Mesendoderm (in vitro differentiated cells): Measurements from ENCODE around the gene PLA2G4B.

ENCODE experiments used
- DNase-seq: peaks from one replicate; pipeline ENCODE4 v3.0.0; 2013
- H2AK5ac ChIP-seq: 2 replicates; pipeline ENCODE4 v1.6.1; 2013; ENCODE audit warnings: low read length, inconsistent platforms
- H2BK120ac ChIP-seq: 2 replicates; pipeline ENCODE4 v1.6.1; 2013; ENCODE audit warnings: low read depth, mild to moderate bottlenecking, low read length, moderate library complexity, mixed read lengths
- H2BK15ac ChIP-seq: replicated peaks from 2 replicates; pipeline ENCODE4 v1.6.1; 2013; ENCODE audit warnings: low read depth, mild to moderate bottlenecking, moderate library complexity
- H2BK5ac ChIP-seq: 2 replicates; pipeline ENCODE4 v1.6.1; 2013; ENCODE audit warnings: low read length, inconsistent platforms
- H3K18ac ChIP-seq: 2 replicates; pipeline ENCODE4 v1.6.1; 2013; ENCODE audit warnings: mild to moderate bottlenecking, low read length, mixed read lengths
- H3K23ac ChIP-seq: one replicate; pipeline ENCODE4 v1.6.1; 2013; ENCODE audit warnings: low read length
- H3K27ac ChIP-seq: 2 replicates; pipeline ENCODE4 v1.5.1; 2013; ENCODE audit warnings: low read depth, mild to moderate bottlenecking, inconsistent platforms, low read length, moderate library complexity
- H3K27me3 ChIP-seq: 2 replicates; pipeline ENCODE4 v1.6.1; 2013; ENCODE audit warnings: low read length, control low read depth, mild to moderate bottlenecking, inconsistent platforms; ENCODE audit not compliant: insufficient read depth, poor library complexity
- H3K36me3 ChIP-seq: 2 replicates; pipeline ENCODE4 v1.6.1; 2013; ENCODE audit warnings: low read length, inconsistent platforms; ENCODE audit not compliant: control insufficient read depth, insufficient read depth
- H3K4ac ChIP-seq: one replicate; pipeline ENCODE4 v1.6.1; 2013; ENCODE audit warnings: low read depth, mild to moderate bottlenecking, low read length, moderate library complexity
- H3K4me1 ChIP-seq: 2 replicates; pipeline ENCODE4 v1.6.1; 2013; ENCODE audit warnings: low read depth, low read length, inconsistent platforms; ENCODE audit not compliant: control insufficient read depth
- H3K4me2 ChIP-seq: 2 replicates; pipeline ENCODE4 v1.6.1; 2013; ENCODE audit warnings: low read length
- H3K4me3 ChIP-seq: 2 replicates; pipeline ENCODE4 v1.5.1; 2013; ENCODE audit warnings: mild to moderate bottlenecking, low read length
- H3K56ac ChIP-seq: one replicate; pipeline ENCODE4 v1.6.1; 2013; ENCODE audit warnings: low read length
- H3K79me1 ChIP-seq: 2 replicates; pipeline ENCODE4 v1.6.1; 2013; ENCODE audit warnings: low read length, inconsistent platforms
- H3K79me2 ChIP-seq: 2 replicates; pipeline ENCODE4 v1.6.1; 2013; ENCODE audit warnings: mild to moderate bottlenecking, low read length; ENCODE audit not compliant: control insufficient read depth, insufficient read depth
- H3K9ac ChIP-seq: 2 replicates; pipeline ENCODE4 v1.6.1; 2013; ENCODE audit warnings: low read length, inconsistent platforms
- H4K5ac ChIP-seq: one replicate; pipeline ENCODE4 v1.6.1; 2013; ENCODE audit warnings: low read length
- H4K8ac ChIP-seq: one replicate; pipeline ENCODE4 v1.6.1; 2013; ENCODE audit warnings: low read depth, mild to moderate bottlenecking, control low read depth, low read length, moderate library complexity
- WGBS: extraction: QIAGEN DNeasy Blood & Tissue Kit; methylation state at CpG from one replicate; pipeline ENCODE4 v1.1.7; 2013; ENCODE audit warnings: low lambda C conversion rate, missing lambda C conversion rate; ENCODE audit not compliant: insufficient coverage; ENCODE audit errors: extremely low coverage; 5-methylcytosine and 5-hydroxymethylcytosine counted together

The PLA2G4B gene

DNA sequence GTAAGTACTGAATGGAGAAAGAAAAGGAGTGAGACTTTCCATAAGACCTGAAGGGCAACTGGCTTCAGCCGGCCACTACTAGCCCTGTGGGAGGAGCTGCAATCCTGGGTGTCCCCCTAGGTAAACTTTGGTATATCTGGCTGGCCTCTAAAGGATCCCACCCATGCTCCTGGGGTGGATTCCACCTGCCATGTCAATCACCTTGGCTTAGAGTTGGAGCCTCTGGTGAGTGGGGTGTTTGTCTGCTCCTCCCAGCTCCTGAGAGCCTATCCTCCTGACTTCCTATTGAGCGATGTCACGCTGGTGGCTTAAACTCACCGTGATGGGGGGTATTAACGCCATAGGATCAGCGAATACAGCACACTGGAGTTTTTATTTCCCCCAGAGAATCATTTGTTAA is 52.6 kb downstream of the PLA2G4B start:
- Histone ChIP-seq H4K8ac (no peak overlapping the region), H2BK15ac (no peak overlapping the region), H3K79me2 (no peaks in the 10 kb centered on the region), H4K5ac (no peak overlapping the region), H3K4me2 (no peak overlapping the region), H3K36me3 (no peaks in the 10 kb centered on the region), H3K18ac (no peak overlapping the region), H3K27ac (no peak overlapping the region), H3K27me3 (no peaks in the 10 kb centered on the region), H3K4me3 (no peak overlapping the region), H2BK5ac (no peak overlapping the region), H3K4me1 (no peaks in the 10 kb centered on the region), H3K23ac (no peak overlapping the region), H3K4ac (no peak overlapping the region), H3K79me1 (no peaks in the 10 kb centered on the region), H2AK5ac (no peak overlapping the region), H2BK120ac (no peak overlapping the region), H3K9ac (no peak overlapping the region), H3K56ac (no peak overlapping the region)
- WGBS, result no CpG with 5 or more reads among the region's 6 CpGs
- no peak for DNase-seq

DNA sequence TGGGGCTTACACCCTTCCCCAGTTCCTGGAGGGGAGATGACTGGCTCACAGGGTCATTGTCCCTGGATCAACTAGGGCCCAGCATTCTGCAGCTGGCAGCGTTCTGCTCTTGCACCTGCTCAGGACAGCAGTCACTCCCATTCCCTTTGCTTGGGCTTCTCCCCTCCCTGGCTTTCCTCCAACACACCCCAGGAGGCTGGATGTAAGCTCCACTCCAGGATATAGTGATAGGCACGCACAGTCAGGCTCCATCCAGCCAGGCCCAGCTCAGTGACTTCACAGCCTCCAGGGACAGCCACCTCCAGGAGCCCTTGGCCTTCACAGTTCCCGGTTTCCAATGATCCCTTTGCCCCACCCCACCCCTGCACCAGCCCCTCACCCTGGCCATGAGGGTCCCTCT is 53.3 kb downstream of the PLA2G4B start:
- H4K5ac ChIP-seq, result no peak overlapping the region
- H3K56ac ChIP-seq, result no peak overlapping the region
- H2BK5ac ChIP-seq, result no peak overlapping the region
- H3K4ac ChIP-seq, result no peak overlapping the region
- H3K27ac ChIP-seq, result no peak overlapping the region
- H3K79me2 ChIP-seq, result no peaks in the 10 kb centered on the region
- no peak overlapping the region for H3K18ac ChIP-seq
- no peak overlapping the region for H3K9ac ChIP-seq
- H2BK120ac ChIP-seq, result no peak overlapping the region
- H3K4me2 ChIP-seq, result no peak overlapping the region
- H2AK5ac ChIP-seq, result no peak overlapping the region
- no peak overlapping the region for H2BK15ac ChIP-seq
- H3K23ac ChIP-seq, result no peak overlapping the region
- no CpG with 5 or more reads among the region's 3 CpGs for WGBS
- no peaks in the 10 kb centered on the region for H3K36me3 ChIP-seq
- H3K27me3 ChIP-seq, result no peaks in the 10 kb centered on the region
- no peak overlapping the region for H4K8ac ChIP-seq
- no peak for DNase-seq
- no peaks in the 10 kb centered on the region for H3K4me1 ChIP-seq
- no peak overlapping the region for H3K4me3 ChIP-seq
- H3K79me1 ChIP-seq, result no peaks in the 10 kb centered on the region

DNA sequence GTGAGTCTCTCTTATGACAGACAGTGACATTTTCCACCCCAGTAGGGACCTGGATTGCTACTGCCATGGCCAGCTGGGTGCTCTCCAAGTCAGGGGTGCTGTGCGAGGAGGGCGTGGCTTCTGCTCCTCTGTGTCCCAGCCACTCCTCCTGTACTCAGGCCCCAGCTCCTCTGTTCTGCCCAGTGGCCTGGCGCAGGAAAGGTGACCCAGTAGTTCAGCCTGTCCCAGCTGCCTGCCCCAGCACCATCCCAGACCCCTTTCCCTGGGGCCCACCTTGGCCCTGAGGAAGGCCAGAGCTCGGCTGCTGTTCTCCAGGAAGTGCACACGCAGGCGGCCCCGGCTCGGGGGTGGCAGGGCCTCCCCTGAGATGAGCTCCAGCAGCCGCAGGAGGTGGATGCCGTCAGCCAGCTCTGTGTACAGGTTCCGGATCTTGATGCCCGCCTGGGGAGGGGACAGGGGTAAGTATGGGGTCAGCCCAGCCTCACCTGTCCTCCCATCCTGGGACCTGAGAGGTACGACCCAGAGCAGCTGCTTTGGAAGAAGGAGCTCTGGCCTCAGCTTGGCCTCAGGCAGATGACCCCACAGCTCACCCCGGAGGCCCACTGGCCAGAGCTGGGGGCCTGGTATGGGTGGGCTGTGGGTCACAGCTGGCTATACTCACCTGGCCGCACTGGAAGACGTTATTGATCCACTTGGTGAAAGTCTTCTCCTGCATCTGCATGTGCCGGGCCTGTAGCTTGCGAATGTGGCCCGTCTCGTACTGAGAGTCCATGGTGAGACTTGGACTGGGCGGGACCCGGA is 54.2 kb downstream of the PLA2G4B start:
- Histone ChIP-seq H3K56ac (no peak overlapping the region), H3K4ac (no peak overlapping the region), H3K23ac (no peak overlapping the region), H3K9ac (no peak overlapping the region), H3K79me2 (no peaks in the 10 kb centered on the region), H3K4me2 (no peak overlapping the region), H2BK5ac (no peak overlapping the region), H2BK15ac (no peak overlapping the region), H3K4me3 (no peak overlapping the region), H2BK120ac (no peak overlapping the region), H3K18ac (no peak overlapping the region), H3K36me3 (no peaks in the 10 kb centered on the region), H3K79me1 (no peaks in the 10 kb centered on the region), H4K8ac (no peak overlapping the region), H2AK5ac (no peak overlapping the region), H4K5ac (no peak overlapping the region), H3K27me3 (no peaks in the 10 kb centered on the region), H3K27ac (no peak overlapping the region), H3K4me1 (no peaks in the 10 kb centered on the region)
- WGBS, result no CpG with 5 or more reads among the region's 22 CpGs
- no peak for DNase-seq

DNA sequence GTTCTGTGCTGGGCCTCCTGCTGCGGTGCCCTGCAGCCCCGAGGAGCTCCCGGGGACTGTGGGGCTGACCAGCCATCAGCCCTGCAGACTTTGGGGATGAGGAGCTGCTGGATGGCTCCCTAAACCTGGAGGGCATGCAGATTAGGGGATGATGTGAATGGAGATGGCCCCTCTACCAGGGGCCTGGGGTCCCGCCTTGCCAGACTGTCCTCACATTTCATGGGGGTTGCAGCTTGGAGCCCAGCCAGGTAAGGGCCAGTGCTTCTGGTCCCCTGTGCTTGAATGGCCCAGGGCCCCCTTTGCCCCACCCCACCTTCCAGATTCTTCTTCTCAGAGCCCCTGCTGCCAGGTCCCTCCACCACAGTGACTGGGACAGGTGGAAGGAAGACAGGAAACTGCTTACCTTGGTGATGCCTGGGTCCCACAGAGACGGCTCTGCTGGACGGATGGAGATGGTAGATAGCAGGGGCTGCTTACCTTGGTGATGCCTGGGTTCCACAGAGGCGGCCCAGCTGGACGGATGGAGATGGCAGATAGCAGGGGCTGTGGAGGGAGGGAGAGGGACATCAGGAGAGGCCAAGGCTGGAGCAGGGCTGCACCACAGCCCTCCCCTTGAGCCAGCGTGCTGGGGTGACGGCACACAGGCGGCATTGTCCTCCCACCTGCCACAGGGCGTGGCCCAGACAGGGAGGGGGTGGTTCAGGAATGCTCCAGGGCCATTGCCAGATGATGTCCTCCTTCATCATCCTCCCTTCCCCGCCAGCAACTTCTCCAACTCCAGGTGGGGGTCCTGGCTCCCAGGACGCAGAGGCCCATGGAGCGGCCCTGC is 55.0 kb downstream of the PLA2G4B start, which contains the start of gene SPTBN5:
Gene SPTBN5, minus strand, starts transcription at position 632 of the 829 bp plus-strand sequence. Its CDS starts 556 bp downstream, at position 76.
- H2BK15ac ChIP-seq, result no peak within 1 kb of the TSS
- H3K36me3 ChIP-seq, result no peaks in the 10 kb centered on the region
- DNase-seq, result no peak
- no peak within 1 kb of the TSS for H2AK5ac ChIP-seq
- peak within 1 kb of the TSS; percentile 76 for H3K23ac ChIP-seq
- H3K4me2 ChIP-seq, result no peak within 1 kb of the TSS
- H3K4ac ChIP-seq, result no peak within 1 kb of the TSS
- H3K4me1 ChIP-seq, result no peaks in the 10 kb centered on the region
- H3K79me2 ChIP-seq, result no peaks in the 10 kb centered on the region
- no peaks in the 10 kb centered on the region for H3K27me3 ChIP-seq
- no peak within 1 kb of the TSS for H3K27ac ChIP-seq
- H3K18ac ChIP-seq, result no peak within 1 kb of the TSS
- H4K5ac ChIP-seq, result no peak within 1 kb of the TSS
- H2BK120ac ChIP-seq, result no peak within 1 kb of the TSS
- no peak within 1 kb of the TSS for H4K8ac ChIP-seq
- no peak within 1 kb of the TSS for H3K9ac ChIP-seq
- WGBS, result no CpG with 5 or more reads among the region's 15 CpGs
- no peaks in the 10 kb centered on the region for H3K79me1 ChIP-seq
- H3K4me3 ChIP-seq, result no peak within 1 kb of the TSS
- H3K56ac ChIP-seq, result peak within 1 kb of the TSS; percentile 22
- no peak within 1 kb of the TSS for H2BK5ac ChIP-seq

DNA sequence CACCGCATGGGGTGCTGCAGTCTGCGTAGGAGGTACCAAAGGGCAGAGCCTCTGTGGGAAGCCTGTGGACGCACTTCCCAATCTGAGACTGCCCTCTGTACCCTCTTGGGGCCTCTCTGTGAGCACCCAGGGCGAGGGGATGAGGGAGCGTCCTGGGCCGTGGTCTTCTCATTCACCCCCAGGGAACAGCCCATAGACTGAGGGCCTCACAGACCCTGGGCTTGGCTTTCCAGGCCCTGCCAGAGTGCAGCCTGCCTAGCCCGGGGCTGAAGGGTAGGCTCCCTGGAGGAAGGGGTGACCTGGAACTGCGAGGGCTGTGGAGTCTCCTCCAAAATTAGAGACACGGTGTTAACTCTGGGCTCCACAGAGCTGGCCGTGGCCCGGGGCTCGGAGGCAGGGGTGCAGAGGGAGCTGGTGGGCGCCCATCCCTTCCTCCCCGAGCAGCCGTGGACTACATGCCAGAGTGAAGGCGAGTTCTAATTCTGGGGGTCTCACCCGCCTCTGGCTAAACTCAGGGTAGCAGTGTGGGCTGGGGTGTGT is 55.7 kb downstream of the PLA2G4B start:
- Histone ChIP-seq H3K27ac (no peak overlapping the region), H4K8ac (no peak overlapping the region), H4K5ac (no peak overlapping the region), H3K4me3 (no peak overlapping the region), H3K4ac (no peak overlapping the region), H3K4me2 (no peak overlapping the region), H2BK120ac (no peak overlapping the region), H3K23ac (peak overlapping the region; percentile 76), H2BK5ac (no peak overlapping the region), H3K4me1 (no peaks in the 10 kb centered on the region), H3K27me3 (no peaks in the 10 kb centered on the region), H3K79me2 (no peaks in the 10 kb centered on the region), H2AK5ac (no peak overlapping the region), H3K18ac (no peak overlapping the region), H3K9ac (no peak overlapping the region), H3K79me1 (no peaks in the 10 kb centered on the region), H2BK15ac (no peak overlapping the region), H3K36me3 (no peaks in the 10 kb centered on the region), H3K56ac (peak overlapping the region; percentile 22)
- DNase-seq, result no peak
- no CpG with 5 or more reads among the region's 17 CpGs for WGBS
